Peyer's patch (tissue), 4 donors: Measurements from ENCODE around the gene KRTAP5-7.

Experiments used
- POLR2A ChIP-seq, 2 donors: fragments of 450-650 bp; IDR thresholded peaks; one replicate each; pipeline ENCODE4 v1.5.1; 2017; ENCODE audit warnings: antibody characterized with exemption in 2 of 2, mild to moderate bottlenecking in 2 of 2, moderate library complexity in 2 of 2
- TF ChIP-seq, protein P1 (sequence below), 6 experiments: fragments of 450-650 bp in 4 of 6; fragments of 200-600 bp in 2 of 6; sonication (generic) in 1 of 6; IDR thresholded peaks; one replicate each; pipeline ENCODE4 v1.5.1; 2017 to 2019; ENCODE audit warnings: antibody characterized with exemption in 6 of 6, mild to moderate bottlenecking in 3 of 6, moderate library complexity in 1 of 6

DNA sequence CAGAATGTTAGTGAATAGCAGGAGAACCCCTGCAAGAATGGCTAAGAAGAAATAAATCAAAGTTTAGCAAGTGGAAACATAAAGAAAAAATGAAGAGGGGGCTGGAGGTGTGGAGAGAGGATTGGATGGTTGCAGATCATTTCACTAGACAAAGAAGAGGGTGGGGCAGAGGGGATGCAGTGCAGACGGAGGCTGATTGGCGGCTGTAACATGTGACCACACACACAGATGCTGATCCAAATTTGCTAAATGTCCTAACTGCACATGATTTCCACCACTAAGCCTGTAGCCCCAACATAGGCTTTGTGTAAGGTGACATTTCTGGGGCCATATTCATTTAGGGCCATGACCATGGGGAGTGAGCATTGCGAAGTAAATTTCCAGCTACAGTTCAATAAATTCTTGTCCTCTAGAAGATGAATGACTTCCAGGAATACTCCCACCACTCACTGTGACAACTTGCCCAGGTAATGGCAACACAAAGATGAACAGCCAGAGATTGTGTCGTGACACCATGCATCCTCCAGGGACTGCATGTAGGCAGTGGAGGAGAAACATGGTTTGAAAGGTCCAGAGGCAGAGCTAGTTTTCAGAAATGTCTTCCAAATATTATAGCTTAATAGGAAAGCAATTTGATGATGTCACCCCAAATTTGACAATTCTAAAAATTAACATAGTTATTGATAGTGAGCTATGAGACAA lies 48.8 kb downstream of the KRTAP5-7 start:
- TF ChIP-seq, protein P1, sequence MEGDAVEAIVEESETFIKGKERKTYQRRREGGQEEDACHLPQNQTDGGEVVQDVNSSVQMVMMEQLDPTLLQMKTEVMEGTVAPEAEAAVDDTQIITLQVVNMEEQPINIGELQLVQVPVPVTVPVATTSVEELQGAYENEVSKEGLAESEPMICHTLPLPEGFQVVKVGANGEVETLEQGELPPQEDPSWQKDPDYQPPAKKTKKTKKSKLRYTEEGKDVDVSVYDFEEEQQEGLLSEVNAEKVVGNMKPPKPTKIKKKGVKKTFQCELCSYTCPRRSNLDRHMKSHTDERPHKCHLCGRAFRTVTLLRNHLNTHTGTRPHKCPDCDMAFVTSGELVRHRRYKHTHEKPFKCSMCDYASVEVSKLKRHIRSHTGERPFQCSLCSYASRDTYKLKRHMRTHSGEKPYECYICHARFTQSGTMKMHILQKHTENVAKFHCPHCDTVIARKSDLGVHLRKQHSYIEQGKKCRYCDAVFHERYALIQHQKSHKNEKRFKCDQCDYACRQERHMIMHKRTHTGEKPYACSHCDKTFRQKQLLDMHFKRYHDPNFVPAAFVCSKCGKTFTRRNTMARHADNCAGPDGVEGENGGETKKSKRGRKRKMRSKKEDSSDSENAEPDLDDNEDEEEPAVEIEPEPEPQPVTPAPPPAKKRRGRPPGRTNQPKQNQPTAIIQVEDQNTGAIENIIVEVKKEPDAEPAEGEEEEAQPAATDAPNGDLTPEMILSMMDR (IDR thresholded peaks at IDR 0.05): no peak
- TF ChIP-seq POLR2A (IDR thresholded peaks at IDR 0.05): no peak
